A549 (cell line): ENCODE measurements around the gene CGREF1. TPM values are rescaled to one million over a fixed set of nuclear protein-coding genes. Genes with fewer than 3 reads are reported as not detected.
A peak's percentile ranks its signal among the peaks of the same experiment; 100 is the strongest.

Source experiments
- ATAC-seq, 2 experiments: fragments of 200-7000 bp in 1 of 2; fragments of >200 bp in 1 of 2; cut with Nextera tagmentation in 1 of 2; cut with Tn5 transposase in 1 of 2; 3 replicates each; pipeline versions ENCODE4 v1.8.0 to v1.9.1; 2018 to 2020; ENCODE audit warnings: mild to moderate bottlenecking in 1 of 2, moderate library complexity in 1 of 2
- CTCF ChIA-PET: fragments of 300-600 bp; sonication (Branson Sonifier 250); formaldehyde crosslinking; extraction: SDS; loops from one replicate; lab custom pipeline; 2021; ENCODE audit warnings: antibody characterized with exemption, inconsistent platforms; lab: Yijun Ruan, JAX
- POLR2A ChIA-PET: fragments of 350-600 bp; formaldehyde crosslinking; extraction: SDS; loops from one replicate; lab custom pipeline; 2021; ENCODE audit warnings: antibody characterized with exemption, inconsistent platforms; lab: Yijun Ruan, JAX
- DNase-seq, 2 experiments: peaks; one replicate each; pipeline versions ENCODE4 v3.0.0 to v3.0.0-alpha.2; 2011 to 2016; ENCODE audit warnings: low read depth in 1 of 2, low spot score in 1 of 2
- FAIRE-seq: peaks from 2 replicates; lab custom pipeline; 2011; peaks lifted over from hg19 to GRCh38; lab: Jason Lieb, UNC
- H3K27ac ChIP-seq, 2 experiments: fragments of >200 bp; sonication (Bioruptor Twin); formaldehyde crosslinking; 3 replicates each; pipeline ENCODE4 v1.5.1; 2016 to 2017
- H3K4me1 ChIP-seq: fragments of >200 bp; sonication (Bioruptor Twin); formaldehyde crosslinking; 3 replicates; pipeline ENCODE4 v1.6.1; 2016
- H3K4me2 ChIP-seq: fragments of >200 bp; sonication (Bioruptor Twin); formaldehyde crosslinking; 3 replicates; pipeline ENCODE4 v1.6.1; 2016
- H3K4me3 ChIP-seq: fragments of >200 bp; sonication (Bioruptor Twin); formaldehyde crosslinking; 3 replicates; pipeline ENCODE4 v1.5.1; 2016
- H3K9me3 ChIP-seq: fragments of >200 bp; sonication (Bioruptor Twin); formaldehyde crosslinking; 3 replicates; pipeline ENCODE4 v1.6.1; 2016
- BHLHE40 ChIP-seq: IDR thresholded peaks from 2 replicates; pipeline ENCODE4 v1.6.1; 2012; ENCODE audit warnings: low read depth, low read length, inconsistent platforms
- CBX8 ChIP-seq: fragments of 200-600 bp; sonication (generic); IDR thresholded peaks from 2 replicates; pipeline ENCODE4 v1.6.1; 2016
- CTCF ChIP-seq: fragments of >200 bp; sonication (Bioruptor Twin); formaldehyde crosslinking; IDR thresholded peaks from 3 replicates; pipeline ENCODE4 v1.5.1; 2016
- EHF ChIP-seq: fragments of 250-450 bp; sonication (Bioruptor Pico); IDR thresholded peaks from 2 replicates; pipeline ENCODE4 v1.5.0; 2020; ENCODE audit warnings: mild to moderate bottlenecking
- FOSB ChIP-seq: fragments of 250-450 bp; sonication (Bioruptor Pico); IDR thresholded peaks from 2 replicates; pipeline ENCODE4 v1.5.0; 2020; ENCODE audit warnings: mild to moderate bottlenecking, moderate library complexity
- FOSL2 ChIP-seq, 2 experiments: fragments of 450-650 bp in 1 of 2; fragments of >200 bp in 1 of 2; sonication (Bioruptor Twin) in 1 of 2; formaldehyde crosslinking; IDR thresholded peaks; 2 replicates each; pipeline versions ENCODE4 v1.5.0 to v1.6.1; 2016 to 2020; ENCODE audit warnings: mild to moderate bottlenecking in 1 of 2, moderate library complexity in 1 of 2
- HMGXB4 ChIP-seq: fragments of 250-450 bp; sonication (Bioruptor Pico); IDR thresholded peaks from 2 replicates; pipeline ENCODE4 v1.5.0; 2021; ENCODE audit warnings: mild to moderate bottlenecking, moderate library complexity, borderline replicate concordance
- HOXA7 ChIP-seq: fragments of 250-450 bp; sonication (Bioruptor Pico); IDR thresholded peaks from 2 replicates; pipeline ENCODE4 v1.5.0; 2020; ENCODE audit warnings: mild to moderate bottlenecking, moderate library complexity
- HOXB13 ChIP-seq: fragments of 250-450 bp; sonication (Bioruptor Pico); IDR thresholded peaks from 2 replicates; pipeline ENCODE4 v1.5.0; 2020; ENCODE audit warnings: low read depth, mild to moderate bottlenecking, moderate library complexity
- HOXB5 ChIP-seq: fragments of 250-450 bp; sonication (Bioruptor Pico); IDR thresholded peaks from 2 replicates; pipeline ENCODE4 v1.5.0; 2020; ENCODE audit warnings: mild to moderate bottlenecking, moderate library complexity
- JUN ChIP-seq, 2 experiments: fragments of >200 bp; sonication (Bioruptor Twin); formaldehyde crosslinking; IDR thresholded peaks; 2 replicates in 1 of 2; 3 replicates in 1 of 2; pipeline ENCODE4 v1.6.1; 2016 to 2017
- MAFK ChIP-seq: fragments of 450-650 bp; IDR thresholded peaks from 2 replicates; pipeline ENCODE4 v1.6.1; 2014; ENCODE audit not compliant: partially characterized antibody
- MAX ChIP-seq: IDR thresholded peaks from 2 replicates; pipeline ENCODE4 v1.6.1; 2012
- NPAS2 ChIP-seq: fragments of 250-450 bp; sonication (Bioruptor Pico); IDR thresholded peaks from 2 replicates; pipeline ENCODE4 v1.8.0; 2022; ENCODE audit warnings: mild to moderate bottlenecking, moderate library complexity, borderline replicate concordance
- PHF8 ChIP-seq: fragments of 200-600 bp; sonication (generic); IDR thresholded peaks from 2 replicates; pipeline ENCODE4 v1.6.1; 2016; ENCODE audit warnings: low read depth, mild to moderate bottlenecking, antibody characterized with exemption, moderate library complexity, borderline replicate concordance
- POLR2AphosphoS2 ChIP-seq: conservative IDR thresholded peaks from 2 replicates; pipeline ENCODE4 v1.6.1; 2012; ENCODE audit warnings: low read length, improper control_type of control experiment, inconsistent platforms
- RARB ChIP-seq: fragments of 250-450 bp; sonication (Bioruptor Pico); IDR thresholded peaks from 2 replicates; pipeline ENCODE4 v1.8.0; 2021; ENCODE audit warnings: mild to moderate bottlenecking, moderate library complexity
- RCOR1 ChIP-seq: fragments of 150-350 bp; IDR thresholded peaks from 2 replicates; pipeline ENCODE4 v1.6.1; 2014; ENCODE audit warnings: antibody characterized with exemption, low read length, low read depth
- RFX5 ChIP-seq: fragments of 450-650 bp; IDR thresholded peaks from 2 replicates; pipeline ENCODE4 v1.7.1; 2014; ENCODE audit warnings: antibody characterized with exemption, mild to moderate bottlenecking, moderate library complexity
- USF2 ChIP-seq: fragments of 450-650 bp; IDR thresholded peaks from 2 replicates; pipeline ENCODE4 v1.6.1; 2014; ENCODE audit warnings: antibody characterized with exemption
- WGBS: methylation state at CpG from one replicate; pipeline ENCODE4 v1.1.6; 2017; ENCODE audit errors: missing lambda C conversion rate; 5-methylcytosine and 5-hydroxymethylcytosine counted together
- polyA plus RNA-seq, 4 experiments: library from polyadenylated mRNA; depleted of rRNA in 3 of 4; stranded (reverse); fragments of >200 nt; fragmentation: RNase III in 1 of 4; extraction: RNeasy Plus Mini Kit Qiagen cat#74134 plus additional on column Dnase treatment in 1 of 4; gene quantifications; 2 replicates in 3 of 4; 3 replicates in 1 of 4; pipeline ENCODE4 v1.2.3, GENCODE V29; 2011 to 2017
- TF ChIP-seq, protein P1 (sequence below): fragments of 150-350 bp; IDR thresholded peaks from 2 replicates; pipeline ENCODE4 v1.6.1; 2014; ENCODE audit warnings: low read depth, mild to moderate bottlenecking, low read length
- TF ChIP-seq, protein P2 (sequence below): fragments of 250-450 bp; sonication (Bioruptor Pico); IDR thresholded peaks from 2 replicates; pipeline ENCODE4 v1.5.0; 2020; ENCODE audit warnings: low read depth, mild to moderate bottlenecking, moderate library complexity

Gene CGREF1
- polyA plus RNA-seq, 2 of the 4 experiments (the other 2 are of a cell fraction) = 5.1 to 5.8 TPM

DNA sequence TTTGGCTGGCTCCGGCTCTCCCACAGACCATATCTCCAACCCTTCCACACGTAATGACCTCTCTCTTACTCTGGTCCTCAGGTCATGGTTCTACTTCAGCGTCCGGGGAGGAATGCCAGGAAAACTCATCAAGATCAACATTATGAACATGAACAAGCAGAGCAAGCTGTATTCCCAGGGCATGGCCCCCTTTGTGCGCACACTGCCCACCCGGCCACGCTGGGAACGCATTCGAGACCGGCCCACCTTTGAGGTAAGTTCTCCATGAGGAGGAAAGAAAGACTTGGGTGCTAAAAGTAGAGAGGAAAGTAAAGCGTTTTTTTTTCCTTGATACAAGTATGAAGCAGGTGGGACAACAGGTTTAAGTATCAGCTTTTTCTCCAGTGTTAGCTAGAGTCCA lies 65.6 kb downstream of the CGREF1 start:
- no peak overlapping the region for H3K27ac ChIP-seq
- DNase-seq (no peak), FAIRE-seq (no peak), ATAC-seq (no peak)
- ChIA-PET POLR2A (interaction anchor here (0.8 to 3.4 kb wide), 3 partner anchors 14 to 34 kb away, joined by 4 to 11 read pairs (median 9); partner anchors contain the start of genes KHK and OST4), CTCF (interaction anchor here (0.5 to 13.5 kb wide), 9 partner anchors 16 to 294 kb away, joined by 3 to 143 read pairs (median 4); partner anchors contain the start of gene OST4)
- no peak overlapping the region for H3K4me2 ChIP-seq
- H3K9me3 ChIP-seq = no peaks in the 10 kb centered on the region
- no peak overlapping the region for H3K4me3 ChIP-seq
- 88% methylated on average over 11 of the region's 11 CpGs for WGBS
- TF ChIP-seq FOSB (no peak), USF2 (no peak), CBX8 (no peak), BHLHE40 (no peak)
- peaks cover 13% of the 10 kb centered on the region; the same call in 2 of the 3 replicates for H3K4me1 ChIP-seq

- peak; percentile 24 to 46 for DNase-seq
- ATAC-seq = peak; percentile 2 to 7; a peak in 5 of 6 replicates
- Histone ChIP-seq H3K9me3 (no peaks in the 10 kb centered on the region), H3K27ac (peak overlapping the region; percentile 83 to 93), H3K4me3 (peak overlapping the region; percentile 86), H3K4me2 (peak overlapping the region; percentile 83), H3K4me1 (peaks cover 13% of the 10 kb centered on the region; the same call in 2 of the 3 replicates)
- ChIA-PET CTCF (interaction anchor here (0.6 to 13.5 kb wide), 14 partner anchors 9 to 251 kb away, joined by 3 to 143 read pairs (median 4); partner anchors contain the start of gene OST4), POLR2A (interaction anchor here (0.7 to 3.3 kb wide), 14 partner anchors 9 to 330 kb away, joined by 3 to 37 read pairs (median 8); partner anchors contain the start of genes KHK, OST4 and TMEM214)
- FAIRE-seq = no peak
- 14% methylated on average over 12 of the region's 24 CpGs for WGBS
- TF ChIP-seq MAFK (no peak), MAX (no peak), POLR2AphosphoS2 (no peak), BHLHE40 (no peak), CTCF (no peak), HOXB13 (CRISPR knock-in tag) (no peak), EHF (no peak), PHF8 (no peak; the same call in 1 of the 2 replicates)
- TF ChIP-seq, protein P1, sequence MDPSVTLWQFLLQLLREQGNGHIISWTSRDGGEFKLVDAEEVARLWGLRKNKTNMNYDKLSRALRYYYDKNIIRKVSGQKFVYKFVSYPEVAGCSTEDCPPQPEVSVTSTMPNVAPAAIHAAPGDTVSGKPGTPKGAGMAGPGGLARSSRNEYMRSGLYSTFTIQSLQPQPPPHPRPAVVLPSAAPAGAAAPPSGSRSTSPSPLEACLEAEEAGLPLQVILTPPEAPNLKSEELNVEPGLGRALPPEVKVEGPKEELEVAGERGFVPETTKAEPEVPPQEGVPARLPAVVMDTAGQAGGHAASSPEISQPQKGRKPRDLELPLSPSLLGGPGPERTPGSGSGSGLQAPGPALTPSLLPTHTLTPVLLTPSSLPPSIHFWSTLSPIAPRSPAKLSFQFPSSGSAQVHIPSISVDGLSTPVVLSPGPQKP = no peak
These were observed 66.9 kb downstream of the CGREF1 start for GRCh38 chr2:27051902-27052645.

- POLR2A ChIA-PET = interaction anchor here (0.7 to 3.3 kb wide), 18 partner anchors 10 to 331 kb away, joined by 3 to 37 read pairs (median 6); partner anchors contain the start of genes KHK, OST4 and TMEM214
- Histone ChIP-seq H3K4me2 (peak within 1 kb of the TSS; percentile 89), H3K4me3 (peak within 1 kb of the TSS; percentile 86), H3K4me1 (peaks cover 13% of the 10 kb centered on the region; the same call in 2 of the 3 replicates), H3K9me3 (no peaks in the 10 kb centered on the region), H3K27ac (peak within 1 kb of the TSS; percentile 83 to 93)
- FAIRE-seq = peak; percentile 18
- WGBS = under 1% methylated on average over 46 of the region's 67 CpGs
- peak; percentile 74 to 82 for ATAC-seq
- CTCF ChIA-PET = interaction anchor here (0.6 to 13.5 kb wide), 21 partner anchors 9 to 252 kb away, joined by 3 to 143 read pairs (median 5); partner anchors contain the start of genes OST4 and TMEM214
- peak; percentile 98 to 100 for DNase-seq
- TF ChIP-seq RARB (peak; percentile 95), HOXA7 (CRISPR knock-in tag) (peak; percentile 72), FOSL2 (IDR thresholded peaks at IDR 0.05) (no peak), FOSL2 (CRISPR knock-in tag; IDR thresholded peaks at IDR 0.05) (peak; percentile 1; the same call in 1 of the 2 replicates), HOXB5 (CRISPR knock-in tag) (peak; percentile 76; the same call in 1 of the 2 replicates), RCOR1 (peak; percentile 77; the same call in 1 of the 2 replicates), NPAS2 (CRISPR knock-in tag) (no peak; the same call in 1 of the 2 replicates), JUN (IDR thresholded peaks at IDR 0.05) (peak; percentile 65 to 78), HMGXB4 (CRISPR knock-in tag) (peak; percentile 62; the same call in 1 of the 2 replicates), RFX5 (no peak)
- TF ChIP-seq, protein P2, sequence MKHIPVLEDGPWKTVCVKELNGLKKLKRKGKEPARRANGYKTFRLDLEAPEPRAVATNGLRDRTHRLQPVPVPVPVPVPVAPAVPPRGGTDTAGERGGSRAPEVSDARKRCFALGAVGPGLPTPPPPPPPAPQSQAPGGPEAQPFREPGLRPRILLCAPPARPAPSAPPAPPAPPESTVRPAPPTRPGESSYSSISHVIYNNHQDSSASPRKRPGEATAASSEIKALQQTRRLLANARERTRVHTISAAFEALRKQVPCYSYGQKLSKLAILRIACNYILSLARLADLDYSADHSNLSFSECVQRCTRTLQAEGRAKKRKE (CRISPR knock-in tag) = peak; percentile 87
These were observed 67.7 kb downstream of the CGREF1 start, which contains the start of gene AGBL5 for GRCh38 chr2:27050996-27051901. Gene AGBL5 (plus strand): TSS chr2:27051668. CDS start chr2:27052959, 1,291 bp downstream.
